Transverse colon (tissue), 4 donors: ENCODE measurements around the gene PRL. TPM values are rescaled to one million over a fixed set of nuclear protein-coding genes. Genes with fewer than 3 reads are reported as not detected.

Experiments used
- DNase-seq: peaks from one replicate; pipeline ENCODE4 v3.0.0-alpha.2; 2019
- H3K27ac ChIP-seq, 4 donors: fragments of 200-600 bp; sonication (generic); 2 replicates each; pipeline ENCODE4 v1.5.1; 2016 to 2018; ENCODE audit warnings: inconsistent platforms in 4 of 4
- H3K27me3 ChIP-seq: fragments of 200-600 bp; sonication (generic); 2 replicates; pipeline ENCODE4 v1.5.1; 2017; ENCODE audit warnings: inconsistent platforms
- H3K36me3 ChIP-seq, 4 donors: fragments of 200-600 bp; sonication (generic); 2 replicates each; pipeline ENCODE4 v1.5.1; 2017 to 2019; ENCODE audit warnings: inconsistent platforms in 4 of 4
- H3K4me1 ChIP-seq, 4 donors: fragments of 200-600 bp; sonication (generic); 2 replicates each; pipeline ENCODE4 v1.5.1; 2017 to 2020; ENCODE audit warnings: inconsistent platforms in 4 of 4
- H3K4me3 ChIP-seq, 4 donors: fragments of 200-600 bp; sonication (generic); 1 replicate in 1 of 4; 2 replicates in 3 of 4; pipeline versions ENCODE4 v1.5.1 to v1.6.1; 2017 to 2019; ENCODE audit warnings: inconsistent platforms in 4 of 4
- H3K9me3 ChIP-seq, 2 donors: fragments of 200-600 bp; sonication (generic); 2 replicates each; pipeline ENCODE4 v1.5.1; 2017 to 2019; ENCODE audit warnings: inconsistent platforms in 2 of 2
- EP300 ChIP-seq: sonication (generic); formaldehyde crosslinking; IDR thresholded peaks from one replicate; pipeline ENCODE4 v1.6.1; 2017; ENCODE audit warnings: antibody characterized with exemption, low read depth
- POLR2A ChIP-seq: fragments of 450-650 bp; IDR thresholded peaks from one replicate; pipeline ENCODE4 v1.6.1; 2016; ENCODE audit warnings: antibody characterized with exemption, mild to moderate bottlenecking, moderate library complexity
- POLR2AphosphoS5 ChIP-seq, 3 donors: sonication (generic); formaldehyde crosslinking; IDR thresholded peaks; one replicate each; pipeline ENCODE4 v1.6.1; 2016; ENCODE audit warnings: antibody characterized with exemption in 3 of 3
- WGBS, 2 donors: methylation state at CpG; one replicate each; pipeline ENCODE4 v1.1.5; 2018; ENCODE audit warnings: low coverage in 1 of 2; 5-methylcytosine and 5-hydroxymethylcytosine counted together
- in situ Hi-C, 4 donors: fragments of 200-750 bp; cut with MboI; loops; one replicate each; pipeline versions ENCODE4 v1.15.0 to v1.15.1; 2017; ENCODE audit warnings: low sequenced_read_pairs in 3 of 4, low pct_ligation_motif_present in 1 of 4, low pct_unique_long_range_greater_than_20kb in 1 of 4
- intact Hi-C: fragments of 100-400 bp; cut with DNase I; formaldehyde crosslinking; loops from one replicate; pipeline ENCODE4 v1.15.1; 2023; ENCODE audit warnings: low total_unique reads
- total RNA-seq, 4 donors: library from RNA; depleted of rRNA; stranded (reverse); fragments of >200 nt; gene quantifications; one replicate each; pipeline ENCODE4 v1.1.0, GENCODE V29; 2016
- TF ChIP-seq, protein P1 (sequence below), 5 experiments: fragments of 200-600 bp in 3 of 5; fragments of 450-650 bp in 2 of 5; sonication (generic) in 3 of 5; IDR thresholded peaks; 1 replicate in 2 of 5; 2 replicates in 3 of 5; pipeline ENCODE4 v1.5.1; 2016 to 2017; ENCODE audit warnings: antibody characterized with exemption in 5 of 5, inconsistent platforms in 3 of 5, mild to moderate bottlenecking in 2 of 5, moderate library complexity in 1 of 5

Gene PRL
- total RNA-seq, 4 donors from 2014 or later: not detected

GRCh38 chr6:22332711-22333110 lies 35.9 kb upstream of the PRL start:
- WGBS, 2 donors: 54 to 71% methylated on average over 4 of the region's 4 CpGs
- H3K36me3 ChIP-seq: no peaks in the 10 kb centered on the region
- intact Hi-C loops: no loop called here
- H3K4me3 ChIP-seq: no peak overlapping the region
- H3K9me3 ChIP-seq: no peaks in the 10 kb centered on the region
- no peaks in the 10 kb centered on the region for H3K4me1 ChIP-seq
- DNase-seq: no peak
- no peaks in the 10 kb centered on the region for H3K27me3 ChIP-seq
- in situ Hi-C loops: no loop called here
- TF ChIP-seq, protein P1, sequence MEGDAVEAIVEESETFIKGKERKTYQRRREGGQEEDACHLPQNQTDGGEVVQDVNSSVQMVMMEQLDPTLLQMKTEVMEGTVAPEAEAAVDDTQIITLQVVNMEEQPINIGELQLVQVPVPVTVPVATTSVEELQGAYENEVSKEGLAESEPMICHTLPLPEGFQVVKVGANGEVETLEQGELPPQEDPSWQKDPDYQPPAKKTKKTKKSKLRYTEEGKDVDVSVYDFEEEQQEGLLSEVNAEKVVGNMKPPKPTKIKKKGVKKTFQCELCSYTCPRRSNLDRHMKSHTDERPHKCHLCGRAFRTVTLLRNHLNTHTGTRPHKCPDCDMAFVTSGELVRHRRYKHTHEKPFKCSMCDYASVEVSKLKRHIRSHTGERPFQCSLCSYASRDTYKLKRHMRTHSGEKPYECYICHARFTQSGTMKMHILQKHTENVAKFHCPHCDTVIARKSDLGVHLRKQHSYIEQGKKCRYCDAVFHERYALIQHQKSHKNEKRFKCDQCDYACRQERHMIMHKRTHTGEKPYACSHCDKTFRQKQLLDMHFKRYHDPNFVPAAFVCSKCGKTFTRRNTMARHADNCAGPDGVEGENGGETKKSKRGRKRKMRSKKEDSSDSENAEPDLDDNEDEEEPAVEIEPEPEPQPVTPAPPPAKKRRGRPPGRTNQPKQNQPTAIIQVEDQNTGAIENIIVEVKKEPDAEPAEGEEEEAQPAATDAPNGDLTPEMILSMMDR (IDR thresholded peaks at IDR 0.05): no peak
- TF ChIP-seq POLR2AphosphoS5 (IDR thresholded peaks at IDR 0.05) (no peak), POLR2A (no peak), EP300 (no peak)
- no peak overlapping the region for H3K27ac ChIP-seq

GRCh38 chr6:22332216-22332615 lies 35.4 kb upstream of the PRL start:
- TF ChIP-seq, protein P1 (IDR thresholded peaks at IDR 0.05): no peak
- 75 to 79% methylated on average over 2 of the region's 2 CpGs for WGBS, 2 donors
- H3K36me3 ChIP-seq: no peaks in the 10 kb centered on the region
- DNase-seq: no peak
- no peaks in the 10 kb centered on the region for H3K4me1 ChIP-seq
- no peaks in the 10 kb centered on the region for H3K27me3 ChIP-seq
- H3K27ac ChIP-seq: no peak overlapping the region
- intact Hi-C loops: no loop called here
- in situ Hi-C loops: no loop called here
- H3K9me3 ChIP-seq: no peaks in the 10 kb centered on the region
- H3K4me3 ChIP-seq: no peak overlapping the region

- H3K27ac ChIP-seq: no peak overlapping the region
- in situ Hi-C loops (no loop called here), intact Hi-C loops (no loop called here)
- no peak for DNase-seq
- no peaks in the 10 kb centered on the region for H3K4me1 ChIP-seq
- no peaks in the 10 kb centered on the region for H3K9me3 ChIP-seq
- 95 to 97% methylated on average over 4 of the region's 4 CpGs for WGBS, 2 donors
- no peak for TF ChIP-seq POLR2AphosphoS5 (IDR thresholded peaks at IDR 0.05)
- no peak for TF ChIP-seq POLR2A
- TF ChIP-seq EP300: no peak
- TF ChIP-seq, protein P1 (IDR thresholded peaks at IDR 0.05): no peak
- H3K27me3 ChIP-seq: no peaks in the 10 kb centered on the region
- no peak overlapping the region for H3K4me3 ChIP-seq
- H3K36me3 ChIP-seq: no peaks in the 10 kb centered on the region
Observed at GRCh38 chr6:22330941-22331340, 34.1 kb upstream of the PRL start.

- no peaks in the 10 kb centered on the region for H3K4me1 ChIP-seq
- no peaks in the 10 kb centered on the region for H3K27me3 ChIP-seq
- H3K36me3 ChIP-seq: no peaks in the 10 kb centered on the region
- H3K9me3 ChIP-seq: no peaks in the 10 kb centered on the region
- in situ Hi-C loops: no loop called here
- DNase-seq: no peak
- 67 to 70% methylated on average over 5 of the region's 5 CpGs for WGBS, 2 donors
- TF ChIP-seq POLR2AphosphoS5 (IDR thresholded peaks at IDR 0.05): no peak
- TF ChIP-seq POLR2A: no peak
- TF ChIP-seq EP300: no peak
- TF ChIP-seq, protein P1 (IDR thresholded peaks at IDR 0.05): no peak
- no peak overlapping the region for H3K27ac ChIP-seq
- no peak overlapping the region for H3K4me3 ChIP-seq
- intact Hi-C loops: no loop called here
Observed at GRCh38 chr6:22328474-22328873, 31.6 kb upstream of the PRL start.
